ENCODE data around the gene FGD6. TPM values are rescaled to one million over a fixed set of nuclear protein-coding genes. Genes with fewer than 3 reads are reported as not detected.

FGD6 gene
- polyA plus RNA-seq, 6 donors from 2014 or later = 0.05 to 0.81 (median 0.61) TPM; not detected in 2

DNA sequence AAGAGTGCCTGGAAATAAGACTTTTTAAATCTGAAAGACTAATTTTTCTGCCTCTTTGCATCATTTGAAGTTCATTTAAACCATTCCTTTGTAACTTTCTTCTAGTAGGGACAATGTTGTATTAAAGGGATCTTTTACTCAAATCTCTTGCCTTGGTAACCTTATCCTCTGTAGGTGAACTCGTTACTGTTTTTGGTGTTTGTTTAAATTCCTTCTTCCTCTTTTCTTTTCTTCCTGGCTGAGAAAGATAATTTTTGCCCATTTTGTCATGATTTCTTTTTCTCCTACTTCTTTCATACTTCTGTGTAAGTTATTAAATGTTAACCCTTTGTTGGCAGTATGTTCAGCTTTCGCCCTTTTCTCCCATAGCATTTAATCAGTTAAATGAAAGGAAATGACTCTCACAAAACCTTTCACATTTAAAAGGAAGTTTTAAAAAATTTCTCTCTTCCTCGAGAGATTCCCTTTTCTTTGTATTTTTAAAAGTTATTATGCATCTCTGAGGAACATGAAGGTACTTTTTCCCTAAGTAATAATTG is 10.6 kb upstream of the FGD6 start:
- ATAC-seq (ENCODE audit: low read depth in 2 of 2) (no peak), DNase-seq (no peak)
- H3K36me3 Mint-ChIP-seq = peaks cover 4 to 8% of the 10 kb centered on the region in 2 donors
- peak overlapping the region in 3 of 6 donors; percentile 4 to 15 (median 7) for H3K27ac Mint-ChIP-seq
- no peak overlapping the region for H3K4me3 Mint-ChIP-seq
- no peaks in the 10 kb centered on the region for H3K27me3 Mint-ChIP-seq
- no peaks in the 10 kb centered on the region for H3K9me3 Mint-ChIP-seq
- peaks cover 20 to 32% (median 23%) of the 10 kb centered on the region in 3 donors for H3K4me1 Mint-ChIP-seq

DNA sequence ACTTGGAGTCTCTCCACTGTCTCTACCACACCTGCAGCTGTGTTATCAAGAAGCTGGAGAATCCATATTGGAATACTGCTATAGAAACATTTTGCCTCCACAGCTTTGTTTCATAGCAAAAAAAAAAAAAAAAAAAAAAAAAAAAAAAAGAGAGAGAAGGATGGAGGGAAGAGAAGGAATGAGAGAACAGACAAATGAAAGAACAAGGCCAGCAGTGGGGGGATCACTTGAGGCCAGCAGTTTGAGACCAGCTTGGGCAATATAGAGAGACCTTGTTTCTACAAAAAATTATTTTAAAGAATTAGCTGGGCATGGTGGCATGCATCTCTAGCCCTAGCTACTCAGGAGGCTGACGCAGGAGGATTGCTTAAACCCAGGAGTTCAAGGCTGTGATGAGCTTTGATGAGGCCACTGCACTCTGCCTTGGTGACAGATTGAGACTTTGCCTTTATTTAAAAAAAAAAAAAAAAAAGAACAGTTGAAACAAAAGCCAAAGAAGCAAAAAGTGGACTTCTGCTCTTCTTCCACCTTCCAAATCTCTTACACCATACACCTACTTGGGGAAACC is 8.5 kb upstream of the FGD6 start:
- peaks cover 19 to 31% (median 29%) of the 10 kb centered on the region in 3 donors for H3K4me1 Mint-ChIP-seq
- no peak overlapping the region for H3K4me3 Mint-ChIP-seq
- H3K27me3 Mint-ChIP-seq = no peaks in the 10 kb centered on the region
- peak overlapping the region in 2 of 6 donors; percentile 9 to 61 for H3K27ac Mint-ChIP-seq
- ATAC-seq (ENCODE audit: low read depth in 2 of 2) (no peak), DNase-seq (no peak)
- peaks cover 4 to 8% of the 10 kb centered on the region in 2 donors for H3K36me3 Mint-ChIP-seq
- no peaks in the 10 kb centered on the region for H3K9me3 Mint-ChIP-seq

DNA sequence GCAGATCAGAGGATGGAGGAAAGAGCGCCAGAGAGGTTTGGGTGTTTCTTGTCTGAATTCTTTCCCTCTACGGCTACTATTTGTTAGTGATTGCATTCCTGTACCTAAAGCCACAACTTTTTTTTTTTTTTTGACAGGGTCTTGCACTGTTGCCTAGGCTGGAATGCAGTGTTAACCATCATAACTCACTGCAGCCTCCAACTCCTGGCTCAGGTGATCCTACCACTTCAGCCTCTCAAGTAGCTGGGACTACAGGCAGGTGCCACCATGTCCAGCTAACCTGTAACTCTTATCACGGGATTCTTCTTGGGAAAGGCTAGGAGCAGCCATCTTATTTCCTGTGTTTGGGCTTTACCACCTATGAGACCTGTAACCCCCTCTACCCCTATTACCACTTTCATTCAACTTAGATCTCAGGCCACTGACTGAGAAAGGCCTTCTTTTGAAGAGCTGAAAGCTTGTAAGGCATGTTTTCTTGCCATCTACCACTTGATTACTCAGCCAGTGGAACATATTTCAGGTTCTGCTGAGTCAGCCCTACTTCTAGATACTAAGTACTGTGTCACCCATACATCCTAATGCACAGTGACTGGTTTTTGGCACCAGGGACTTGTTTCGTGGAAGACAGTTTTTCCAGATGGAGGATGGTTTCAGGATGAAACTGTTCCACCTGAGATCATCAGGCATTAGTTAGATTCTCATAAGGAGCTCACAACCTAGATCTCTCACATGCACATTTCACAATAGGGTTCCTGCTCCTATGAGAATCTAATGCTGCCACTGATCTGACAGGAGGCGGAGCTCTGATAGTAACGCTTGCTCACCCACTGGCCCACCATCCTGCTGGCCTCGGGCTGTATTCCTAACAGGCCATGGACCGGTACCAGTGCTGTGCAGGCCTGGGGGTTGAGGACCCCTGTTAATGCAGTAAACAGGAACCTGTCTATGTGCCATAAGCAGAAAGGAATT is 7.2 kb upstream of the FGD6 start:
- DNase-seq = no peak
- H3K27ac Mint-ChIP-seq = peak overlapping the region in 1 of 6 donors; percentile 43
- H3K27me3 Mint-ChIP-seq = no peaks in the 10 kb centered on the region
- ATAC-seq (ENCODE audit: low read depth in 2 of 2) = no peak
- H3K9me3 Mint-ChIP-seq = no peaks in the 10 kb centered on the region
- H3K4me1 Mint-ChIP-seq = peaks cover 15 to 38% (median 29%) of the 10 kb centered on the region in 3 donors
- H3K4me3 Mint-ChIP-seq = no peak overlapping the region
- peaks cover 4 to 8% of the 10 kb centered on the region in 2 donors for H3K36me3 Mint-ChIP-seq

DNA sequence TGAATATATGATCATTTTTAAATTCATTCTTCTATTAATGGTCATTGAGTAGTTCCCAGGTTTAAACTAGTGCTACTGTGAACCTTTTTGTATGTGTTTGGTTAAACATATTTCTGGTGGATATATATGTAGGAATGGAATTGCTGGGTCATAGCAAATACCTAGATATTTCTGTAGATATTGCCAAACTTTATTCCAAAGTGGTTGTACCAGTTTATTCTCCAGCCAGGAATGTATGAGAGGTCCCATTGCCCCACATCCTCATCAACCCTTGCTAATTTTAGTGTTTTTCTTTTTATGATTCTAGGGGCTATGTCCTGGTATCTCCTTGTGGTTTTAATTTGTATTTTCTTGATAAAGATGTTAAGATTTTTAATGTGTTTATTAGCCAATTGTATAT is 3.5 kb upstream of the FGD6 start:
- Mint-ChIP-seq H3K9me3 (no peaks in the 10 kb centered on the region), H3K27me3 (no peaks in the 10 kb centered on the region), H3K4me1 (peaks cover 28 to 53% (median 41%) of the 10 kb centered on the region in 3 donors), H3K36me3 (peaks cover 4 to 16% of the 10 kb centered on the region in 2 donors), H3K4me3 (peak overlapping the region in 4 of 8 donors; percentile 0 to 77 (median 42)), H3K27ac (peak overlapping the region in 2 of 6 donors; percentile 71 to 79)
- DNase-seq (no peak), ATAC-seq (ENCODE audit: low read depth in 2 of 2) (no peak)

DNA sequence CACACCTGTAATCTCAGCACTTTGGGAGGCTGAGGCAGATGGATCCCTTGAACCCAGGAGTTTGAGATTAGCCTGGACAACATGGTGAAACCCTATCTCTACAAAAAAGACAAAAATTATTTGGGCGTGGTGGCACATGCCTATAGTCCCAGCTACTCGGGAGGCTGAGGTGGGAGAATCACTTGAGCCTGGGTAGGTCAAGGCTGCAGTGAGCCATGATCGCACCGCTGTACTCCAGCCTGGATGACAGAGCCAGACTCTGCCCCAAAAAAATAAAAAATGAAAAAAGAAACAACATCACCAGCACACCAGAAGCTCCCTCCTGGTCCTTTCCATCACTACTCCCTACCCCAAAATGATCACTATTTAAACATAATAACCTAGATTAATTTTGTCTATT is 2.9 kb upstream of the FGD6 start:
- H3K9me3 Mint-ChIP-seq = no peaks in the 10 kb centered on the region
- peaks cover 28 to 49% (median 41%) of the 10 kb centered on the region in 3 donors for H3K4me1 Mint-ChIP-seq
- peak overlapping the region in 4 of 8 donors; percentile 5 to 77 (median 42) for H3K4me3 Mint-ChIP-seq
- H3K27ac Mint-ChIP-seq = peak overlapping the region in 2 of 6 donors; percentile 71 to 79
- no peaks in the 10 kb centered on the region for H3K27me3 Mint-ChIP-seq
- no peak for ATAC-seq (ENCODE audit: low read depth in 2 of 2)
- peaks cover 4 to 16% of the 10 kb centered on the region in 2 donors for H3K36me3 Mint-ChIP-seq
- DNase-seq = no peak

DNA sequence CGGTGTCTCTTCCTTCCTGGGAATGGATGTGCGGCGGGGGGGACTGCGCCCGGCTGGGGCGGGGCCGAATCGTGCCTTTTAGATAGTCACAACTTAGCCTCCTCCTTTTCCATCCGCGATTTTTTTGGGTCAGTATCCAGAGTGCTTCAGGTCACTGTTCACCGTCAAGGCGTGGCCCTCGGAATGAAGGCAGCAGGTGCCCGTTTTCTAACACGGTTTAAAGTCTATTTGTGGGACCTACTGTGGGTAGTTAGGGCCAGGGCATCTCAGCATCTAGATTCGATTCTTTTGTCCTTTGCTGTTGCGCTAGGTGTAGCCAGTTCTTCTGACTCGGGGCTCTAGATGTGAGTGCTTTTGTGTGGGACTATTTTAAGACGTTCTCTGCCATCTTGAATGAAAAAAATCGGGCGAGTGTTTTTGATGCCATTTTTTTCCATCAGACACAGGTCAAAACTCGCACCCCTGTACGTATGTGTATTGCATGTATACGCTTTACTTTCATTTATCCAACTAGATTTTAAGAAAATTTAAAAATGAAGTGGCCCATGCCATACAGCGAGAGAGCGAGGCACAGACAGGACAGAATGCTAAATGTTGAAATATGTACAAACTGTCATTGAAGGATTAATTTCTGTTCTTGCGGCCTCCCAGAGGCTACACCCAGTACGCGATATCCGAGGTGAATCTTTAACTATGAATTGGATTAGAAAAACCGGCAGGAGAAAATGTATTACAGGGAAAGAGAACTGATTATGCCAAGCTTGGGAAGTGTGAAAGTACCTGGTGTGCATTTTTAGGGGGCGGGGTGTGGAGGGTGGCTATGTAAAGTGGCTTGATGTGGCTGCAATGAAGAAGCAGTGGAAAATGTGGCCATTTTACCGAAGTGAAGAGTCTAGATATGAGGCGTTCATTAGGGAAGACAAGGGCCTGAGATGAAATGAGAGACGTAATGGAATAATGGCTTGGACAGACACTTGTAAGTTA is 1.2 kb upstream of the FGD6 start:
- Mint-ChIP-seq H3K4me3 (peak overlapping the region; percentile 92 to 100 (median 96)), H3K36me3 (peaks cover 0 to 7% of the 10 kb centered on the region in 2 donors), H3K4me1 (peaks cover 21 to 43% (median 30%) of the 10 kb centered on the region in 3 donors), H3K27ac (peak overlapping the region; percentile 87 to 99 (median 94)), H3K27me3 (no peaks in the 10 kb centered on the region), H3K9me3 (no peaks in the 10 kb centered on the region)
- ATAC-seq (ENCODE audit: low read depth in 2 of 2) (peak in 1 of 2 donors; percentile 4), DNase-seq (peak; percentile 37)

DNA sequence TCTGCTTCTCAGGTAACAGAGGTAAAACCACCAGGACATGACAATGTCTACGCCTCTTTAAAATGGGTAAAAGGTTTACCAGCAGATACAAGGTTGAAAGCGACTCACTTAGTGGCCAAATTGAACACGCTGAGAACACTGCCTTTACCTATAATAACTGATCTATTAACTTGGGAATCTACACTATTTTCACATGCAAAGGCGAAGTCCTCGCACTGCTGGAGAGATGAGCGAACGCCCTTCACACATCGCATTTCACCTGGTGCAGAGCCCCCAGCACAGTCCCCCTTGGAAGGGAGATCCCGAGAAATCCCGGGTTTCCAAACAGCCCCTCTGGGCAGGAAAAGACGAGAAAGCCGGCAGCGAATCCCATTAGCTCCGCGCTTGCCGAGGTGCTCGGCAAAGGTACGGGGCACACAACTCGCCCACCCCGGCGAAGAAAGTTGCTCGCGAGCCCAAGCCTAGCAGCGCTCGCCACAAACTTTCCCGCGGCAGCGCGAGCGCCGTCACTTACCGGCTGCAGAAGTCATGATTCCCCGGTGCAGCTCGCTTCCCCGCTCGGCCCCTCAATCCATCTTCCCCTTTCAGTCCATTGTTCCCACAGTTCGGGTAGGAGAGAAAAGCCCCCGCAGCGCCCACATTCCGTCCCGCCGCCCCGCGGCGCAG is 423 bp downstream of the FGD6 start:
- ATAC-seq (ENCODE audit: low read depth in 2 of 2) = peak; percentile 17 to 24
- H3K9me3 Mint-ChIP-seq = no peaks in the 10 kb centered on the region
- H3K27me3 Mint-ChIP-seq = no peaks in the 10 kb centered on the region
- H3K27ac Mint-ChIP-seq = peak overlapping the region; percentile 15 to 94 (median 86)
- H3K36me3 Mint-ChIP-seq = peaks cover 0 to 7% of the 10 kb centered on the region in 2 donors
- peaks cover 21 to 36% (median 30%) of the 10 kb centered on the region in 3 donors for H3K4me1 Mint-ChIP-seq
- peak overlapping the region; percentile 92 to 100 (median 96) for H3K4me3 Mint-ChIP-seq
- no peak for DNase-seq

DNA sequence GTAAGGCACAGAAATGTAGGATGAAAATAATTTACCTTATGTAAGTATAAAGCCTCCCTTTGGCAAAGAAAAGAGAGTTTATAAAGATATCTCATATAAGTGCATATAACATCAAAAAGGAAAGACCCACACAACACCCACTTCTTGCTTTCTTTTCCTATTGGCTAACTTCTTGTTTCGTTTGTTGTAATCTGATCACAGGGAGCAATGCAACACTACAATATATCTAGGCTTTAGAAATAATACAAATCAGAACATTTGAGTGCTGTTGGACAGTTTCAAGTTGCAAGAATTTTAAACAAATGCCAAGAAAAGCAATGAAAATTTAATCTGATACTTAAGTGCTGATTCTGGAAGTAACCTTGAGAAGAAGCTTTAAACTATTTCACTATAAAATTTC is 1.3 kb downstream of the FGD6 start:
- H3K27ac Mint-ChIP-seq = peak overlapping the region in 1 of 6 donors; percentile 94
- no peaks in the 10 kb centered on the region for H3K9me3 Mint-ChIP-seq
- peaks cover 0 to 7% of the 10 kb centered on the region in 2 donors for H3K36me3 Mint-ChIP-seq
- no peak for ATAC-seq (ENCODE audit: low read depth in 2 of 2)
- H3K27me3 Mint-ChIP-seq = no peaks in the 10 kb centered on the region
- peaks cover 21 to 33% (median 27%) of the 10 kb centered on the region in 3 donors for H3K4me1 Mint-ChIP-seq
- no peak for DNase-seq
- peak overlapping the region; percentile 92 to 100 (median 96) for H3K4me3 Mint-ChIP-seq

DNA sequence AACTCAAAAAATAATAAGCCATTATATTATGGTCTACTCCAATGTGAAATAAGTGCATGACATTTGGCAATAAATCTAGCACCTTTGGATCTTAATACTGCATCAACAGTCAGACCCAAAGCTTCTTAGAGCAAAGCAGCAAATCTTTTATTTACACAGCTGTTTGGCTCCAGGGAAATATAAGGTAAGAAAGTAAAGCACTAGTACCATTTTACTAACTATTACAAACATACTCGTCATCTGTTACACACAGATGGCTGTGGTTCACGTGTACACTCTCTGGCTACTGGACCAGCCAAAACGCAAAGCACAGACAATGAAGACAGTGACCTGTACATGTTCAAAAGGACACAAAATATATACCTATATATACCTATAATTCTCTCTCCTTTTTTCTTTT is 2.8 kb downstream of the FGD6 start:
- Mint-ChIP-seq H3K36me3 (peaks cover 0 to 7% of the 10 kb centered on the region in 2 donors), H3K4me3 (no peak overlapping the region), H3K9me3 (no peaks in the 10 kb centered on the region), H3K4me1 (peaks cover 18 to 24% (median 19%) of the 10 kb centered on the region in 3 donors), H3K27me3 (no peaks in the 10 kb centered on the region), H3K27ac (no peak overlapping the region)
- no peak for DNase-seq
- no peak for ATAC-seq (ENCODE audit: low read depth in 2 of 2)

DNA sequence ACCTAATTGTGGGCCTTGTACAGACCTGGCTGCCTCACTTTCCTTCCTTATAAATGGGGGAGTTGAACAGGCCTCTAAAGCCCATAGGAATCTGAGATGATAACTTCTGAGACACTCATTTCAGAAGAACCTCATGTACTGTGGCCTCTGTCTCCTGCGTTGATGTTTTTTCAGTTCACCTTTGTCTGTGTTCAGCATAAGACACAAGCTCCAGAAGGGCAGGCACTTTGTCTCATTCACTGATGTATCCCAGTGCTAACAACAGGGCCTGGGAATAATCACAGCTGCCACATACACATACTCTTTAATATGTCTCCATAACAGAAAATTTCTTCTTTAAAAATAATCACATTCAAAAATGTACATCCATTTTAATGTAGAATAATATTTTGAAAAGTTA is 3.3 kb downstream of the FGD6 start:
- no peak for ATAC-seq (ENCODE audit: low read depth in 2 of 2)
- no peak for DNase-seq
- peaks cover 0 to 7% of the 10 kb centered on the region in 2 donors for H3K36me3 Mint-ChIP-seq
- H3K4me3 Mint-ChIP-seq = no peak overlapping the region
- peaks cover 0 to 3% (median 0%) of the 10 kb centered on the region in 3 donors for H3K27me3 Mint-ChIP-seq
- peaks cover 16 to 22% (median 17%) of the 10 kb centered on the region in 3 donors for H3K4me1 Mint-ChIP-seq
- H3K9me3 Mint-ChIP-seq = no peaks in the 10 kb centered on the region
- H3K27ac Mint-ChIP-seq = no peak overlapping the region

DNA sequence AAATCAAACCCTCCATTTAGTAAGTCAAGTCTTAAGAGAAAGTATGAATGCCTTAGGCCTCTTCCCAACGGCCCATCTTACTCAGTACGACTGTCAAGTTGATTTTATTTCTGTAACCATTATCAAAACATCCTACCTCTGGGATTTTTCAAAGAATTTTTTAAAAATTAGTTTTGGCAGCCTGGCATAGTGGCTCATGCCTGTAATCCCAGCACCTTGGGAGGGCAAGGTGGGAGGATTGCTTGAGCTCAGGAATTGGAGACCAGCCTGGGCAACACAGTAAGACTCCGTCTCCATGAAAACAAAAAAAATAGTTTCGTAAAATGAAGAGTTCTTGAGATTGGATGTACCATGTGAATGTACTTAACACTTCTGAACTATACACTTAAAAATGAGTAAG is 4.1 kb downstream of the FGD6 start:
- H3K4me3 Mint-ChIP-seq = no peak overlapping the region
- H3K27ac Mint-ChIP-seq = no peak overlapping the region
- DNase-seq (no peak), ATAC-seq (ENCODE audit: low read depth in 2 of 2) (no peak)
- H3K9me3 Mint-ChIP-seq = no peaks in the 10 kb centered on the region
- peaks cover 0 to 5% (median 0%) of the 10 kb centered on the region in 3 donors for H3K27me3 Mint-ChIP-seq
- H3K4me1 Mint-ChIP-seq = peaks cover 11 to 14% (median 13%) of the 10 kb centered on the region in 3 donors
- H3K36me3 Mint-ChIP-seq = peaks cover 0 to 7% of the 10 kb centered on the region in 2 donors

DNA sequence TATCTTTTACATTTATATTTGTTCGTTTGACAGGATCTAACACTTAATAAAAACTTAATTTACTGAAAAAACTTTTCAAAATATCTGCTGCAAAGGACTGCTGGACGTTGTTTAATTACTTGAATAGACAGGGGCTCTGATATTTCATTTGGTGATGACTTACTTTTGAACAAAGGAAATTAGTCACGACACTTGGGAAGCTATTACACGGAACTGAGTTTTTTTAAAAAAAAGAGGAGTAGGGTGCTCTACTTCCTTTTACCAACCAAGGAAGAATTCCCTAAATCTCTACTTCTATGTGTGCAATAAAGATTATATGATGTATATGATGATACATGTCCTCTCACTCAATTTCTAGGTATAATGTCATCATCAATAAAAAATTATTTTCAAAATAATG is 4.7 kb downstream of the FGD6 start:
- Mint-ChIP-seq H3K4me1 (peaks cover 11 to 13% (median 12%) of the 10 kb centered on the region in 3 donors), H3K4me3 (no peak overlapping the region), H3K9me3 (no peaks in the 10 kb centered on the region), H3K36me3 (peaks cover 0 to 3% of the 10 kb centered on the region in 2 donors), H3K27ac (no peak overlapping the region), H3K27me3 (peaks cover 0 to 5% (median 0%) of the 10 kb centered on the region in 3 donors)
- no peak for DNase-seq
- no peak for ATAC-seq (ENCODE audit: low read depth in 2 of 2)

Data from naive B cell (primary cell).